ENCODE results near the gene GPR157.
A peak's percentile ranks its signal among the peaks of the same experiment; 100 is the strongest.

The GPR157 gene

GRCh38 chr1:9128520-9129265 lies at the start of gene GPR157:
Gene GPR157 (minus strand): TSS chr1:9129102. CDS start chr1:9129027, 75 bp downstream.
- peak; percentile 64 for DNase-seq (ENCODE audit: low read depth, low spot score)
- in situ Hi-C loops (cut with HindIII; ENCODE audit: low sequenced_read_pairs), result no loop called here
- peak within 1 kb of the TSS; percentile 47 for H3K4me3 ChIP-seq (ENCODE audit: low read depth, low read length)
- peak; percentile 10 for TF ChIP-seq CTCF (IDR thresholded peaks at IDR 0.05; ENCODE audit: low read depth, low read length)

GRCh38 chr1:9174762-9175161 lies 45.9 kb upstream of the GPR157 start:
- in situ Hi-C loops (cut with HindIII; ENCODE audit: low sequenced_read_pairs), result no loop called here
- H3K4me3 ChIP-seq (ENCODE audit: low read depth, low read length), result no peak overlapping the region
- no peak for TF ChIP-seq CTCF (IDR thresholded peaks at IDR 0.05; ENCODE audit: low read depth, low read length)
- DNase-seq (ENCODE audit: low read depth, low spot score), result no peak

- H3K4me3 ChIP-seq (ENCODE audit: low read depth, low read length), result no peak overlapping the region
- no peak for DNase-seq (ENCODE audit: low read depth, low spot score)
- in situ Hi-C loops (cut with HindIII; ENCODE audit: low sequenced_read_pairs), result no loop called here
- TF ChIP-seq CTCF (IDR thresholded peaks at IDR 0.05; ENCODE audit: low read depth, low read length), result no peak
These were observed 45.3 kb upstream of the GPR157 start for GRCh38 chr1:9174243-9174642.

- TF ChIP-seq CTCF (IDR thresholded peaks at IDR 0.05; ENCODE audit: low read depth, low read length), result no peak
- H3K4me3 ChIP-seq (ENCODE audit: low read depth, low read length), result no peak overlapping the region
- DNase-seq (ENCODE audit: low read depth, low spot score), result no peak
- in situ Hi-C loops (cut with HindIII; ENCODE audit: low sequenced_read_pairs), result no loop called here
These were observed 40.8 kb upstream of the GPR157 start for GRCh38 chr1:9169601-9170137.

GRCh38 chr1:9167638-9168037 lies 38.7 kb upstream of the GPR157 start:
- H3K4me3 ChIP-seq (ENCODE audit: low read depth, low read length), result no peak overlapping the region
- TF ChIP-seq CTCF (IDR thresholded peaks at IDR 0.05; ENCODE audit: low read depth, low read length), result no peak
- no peak for DNase-seq (ENCODE audit: low read depth, low spot score)
- in situ Hi-C loops (cut with HindIII; ENCODE audit: low sequenced_read_pairs), result no loop called here

- peak; percentile 94 for DNase-seq (ENCODE audit: low read depth, low spot score)
- in situ Hi-C loops (cut with HindIII; ENCODE audit: low sequenced_read_pairs), result no loop called here
- no peak for TF ChIP-seq CTCF (IDR thresholded peaks at IDR 0.05; ENCODE audit: low read depth, low read length)
- H3K4me3 ChIP-seq (ENCODE audit: low read depth, low read length), result no peak overlapping the region
These were observed 37.7 kb upstream of the GPR157 start for GRCh38 chr1:9166289-9167235.
